ENCODE data around the gene MAD1L1.

Gene MAD1L1

DNA sequence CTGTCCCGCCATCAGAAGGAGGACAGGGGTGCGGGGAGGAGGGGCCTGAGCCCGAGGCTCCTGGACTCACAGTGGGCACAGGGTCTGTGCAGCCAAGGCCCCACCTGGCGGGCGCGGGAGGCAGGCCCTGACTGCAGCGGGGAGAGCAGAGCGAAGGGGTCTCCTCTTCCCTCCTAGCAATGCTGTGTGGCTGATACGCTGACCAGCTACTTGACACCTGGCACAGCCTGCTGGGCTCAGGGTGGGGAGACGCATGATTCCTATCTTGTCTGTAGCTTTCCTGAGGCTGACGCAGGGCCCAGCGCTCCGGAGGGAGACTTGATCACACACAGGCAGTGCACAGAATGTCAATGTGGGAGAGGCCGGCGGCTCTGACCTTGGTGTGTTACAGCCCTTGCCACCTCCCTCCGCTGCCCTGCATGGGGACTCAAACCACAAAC is 387.8 kb downstream of the MAD1L1 start:
- ATAC-seq: no peak

DNA sequence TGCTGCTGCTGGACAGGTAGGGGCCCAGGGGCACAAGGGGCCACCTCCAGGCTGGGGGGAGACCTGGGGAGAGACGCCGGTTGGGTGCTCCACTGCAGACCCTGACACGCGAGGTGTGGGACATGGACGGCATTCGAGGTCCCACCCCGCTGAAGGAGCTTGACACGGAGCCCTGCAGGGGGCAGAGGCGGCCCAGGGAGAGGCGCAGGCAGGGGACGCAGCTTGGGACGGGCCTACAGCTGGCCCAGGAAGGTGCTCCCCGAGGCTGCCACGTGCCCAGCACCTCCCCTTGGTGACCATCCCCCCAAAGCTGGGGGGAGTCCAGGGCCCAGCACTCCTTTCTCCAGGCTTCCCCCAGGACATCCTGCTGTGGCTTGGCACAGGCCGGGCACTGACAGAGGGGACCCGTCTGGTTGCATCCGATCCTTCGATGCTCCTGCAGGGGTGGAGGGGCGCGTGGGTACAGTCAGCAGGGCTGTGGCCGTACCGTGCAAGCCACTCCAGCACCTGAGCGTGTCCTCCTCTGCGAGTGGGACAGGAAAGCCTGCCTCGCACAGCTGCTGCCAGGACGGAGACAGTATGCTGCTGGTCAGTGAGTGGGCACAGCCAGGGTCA is 388.3 kb downstream of the MAD1L1 start:
- no peak for TF ChIP-seq BACH2 (CRISPR knock-in tag; IDR thresholded peaks at IDR 0.05; ENCODE audit: borderline replicate concordance)
- no peak for TF ChIP-seq ZC3H10 (CRISPR knock-in tag; IDR thresholded peaks at IDR 0.05)
- TF ChIP-seq, protein P1, sequence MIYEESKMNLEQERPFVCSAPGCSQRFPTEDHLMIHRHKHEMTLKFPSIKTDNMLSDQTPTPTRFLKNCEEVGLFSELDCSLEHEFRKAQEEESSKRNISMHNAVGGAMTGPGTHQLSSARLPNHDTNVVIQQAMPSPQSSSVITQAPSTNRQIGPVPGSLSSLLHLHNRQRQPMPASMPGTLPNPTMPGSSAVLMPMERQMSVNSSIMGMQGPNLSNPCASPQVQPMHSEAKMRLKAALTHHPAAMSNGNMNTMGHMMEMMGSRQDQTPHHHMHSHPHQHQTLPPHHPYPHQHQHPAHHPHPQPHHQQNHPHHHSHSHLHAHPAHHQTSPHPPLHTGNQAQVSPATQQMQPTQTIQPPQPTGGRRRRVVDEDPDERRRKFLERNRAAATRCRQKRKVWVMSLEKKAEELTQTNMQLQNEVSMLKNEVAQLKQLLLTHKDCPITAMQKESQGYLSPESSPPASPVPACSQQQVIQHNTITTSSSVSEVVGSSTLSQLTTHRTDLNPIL (CRISPR knock-in tag; IDR thresholded peaks at IDR 0.05; ENCODE audit: low read depth): no peak
- TF ChIP-seq GLIS3 (CRISPR knock-in tag; IDR thresholded peaks at IDR 0.05): no peak
- TF ChIP-seq, protein P2, sequence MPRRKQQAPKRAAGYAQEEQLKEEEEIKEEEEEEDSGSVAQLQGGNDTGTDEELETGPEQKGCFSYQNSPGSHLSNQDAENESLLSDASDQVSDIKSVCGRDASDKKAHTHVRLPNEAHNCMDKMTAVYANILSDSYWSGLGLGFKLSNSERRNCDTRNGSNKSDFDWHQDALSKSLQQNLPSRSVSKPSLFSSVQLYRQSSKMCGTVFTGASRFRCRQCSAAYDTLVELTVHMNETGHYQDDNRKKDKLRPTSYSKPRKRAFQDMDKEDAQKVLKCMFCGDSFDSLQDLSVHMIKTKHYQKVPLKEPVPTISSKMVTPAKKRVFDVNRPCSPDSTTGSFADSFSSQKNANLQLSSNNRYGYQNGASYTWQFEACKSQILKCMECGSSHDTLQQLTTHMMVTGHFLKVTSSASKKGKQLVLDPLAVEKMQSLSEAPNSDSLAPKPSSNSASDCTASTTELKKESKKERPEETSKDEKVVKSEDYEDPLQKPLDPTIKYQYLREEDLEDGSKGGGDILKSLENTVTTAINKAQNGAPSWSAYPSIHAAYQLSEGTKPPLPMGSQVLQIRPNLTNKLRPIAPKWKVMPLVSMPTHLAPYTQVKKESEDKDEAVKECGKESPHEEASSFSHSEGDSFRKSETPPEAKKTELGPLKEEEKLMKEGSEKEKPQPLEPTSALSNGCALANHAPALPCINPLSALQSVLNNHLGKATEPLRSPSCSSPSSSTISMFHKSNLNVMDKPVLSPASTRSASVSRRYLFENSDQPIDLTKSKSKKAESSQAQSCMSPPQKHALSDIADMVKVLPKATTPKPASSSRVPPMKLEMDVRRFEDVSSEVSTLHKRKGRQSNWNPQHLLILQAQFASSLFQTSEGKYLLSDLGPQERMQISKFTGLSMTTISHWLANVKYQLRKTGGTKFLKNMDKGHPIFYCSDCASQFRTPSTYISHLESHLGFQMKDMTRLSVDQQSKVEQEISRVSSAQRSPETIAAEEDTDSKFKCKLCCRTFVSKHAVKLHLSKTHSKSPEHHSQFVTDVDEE (CRISPR knock-in tag; IDR thresholded peaks at IDR 0.05): no peak
- TF ChIP-seq ZNF70 (CRISPR knock-in tag; IDR thresholded peaks at IDR 0.05): no peak
- no peak for TF ChIP-seq ZFP30 (CRISPR knock-in tag; IDR thresholded peaks at IDR 0.05)
- TF ChIP-seq SNAI2 (CRISPR knock-in tag; IDR thresholded peaks at IDR 0.05): no peak
- no peak for TF ChIP-seq ARNTL (CRISPR knock-in tag; IDR thresholded peaks at IDR 0.05; ENCODE audit: borderline replicate concordance, low read depth)
- TF ChIP-seq, protein P3, sequence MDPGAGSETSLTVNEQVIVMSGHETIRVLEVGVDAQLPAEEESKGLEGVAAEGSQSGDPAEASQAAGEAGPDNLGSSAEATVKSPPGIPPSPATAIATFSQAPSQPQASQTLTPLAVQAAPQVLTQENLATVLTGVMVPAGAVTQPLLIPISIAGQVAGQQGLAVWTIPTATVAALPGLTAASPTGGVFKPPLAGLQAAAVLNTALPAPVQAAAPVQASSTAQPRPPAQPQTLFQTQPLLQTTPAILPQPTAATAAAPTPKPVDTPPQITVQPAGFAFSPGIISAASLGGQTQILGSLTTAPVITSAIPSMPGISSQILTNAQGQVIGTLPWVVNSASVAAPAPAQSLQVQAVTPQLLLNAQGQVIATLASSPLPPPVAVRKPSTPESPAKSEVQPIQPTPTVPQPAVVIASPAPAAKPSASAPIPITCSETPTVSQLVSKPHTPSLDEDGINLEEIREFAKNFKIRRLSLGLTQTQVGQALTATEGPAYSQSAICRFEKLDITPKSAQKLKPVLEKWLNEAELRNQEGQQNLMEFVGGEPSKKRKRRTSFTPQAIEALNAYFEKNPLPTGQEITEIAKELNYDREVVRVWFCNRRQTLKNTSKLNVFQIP (CRISPR knock-in tag; IDR thresholded peaks at IDR 0.05; ENCODE audit: borderline replicate concordance, low read depth): no peak
- no peak for TF ChIP-seq CSDC2 (CRISPR knock-in tag; IDR thresholded peaks at IDR 0.05)
- TF ChIP-seq CSRNP3 (CRISPR knock-in tag; IDR thresholded peaks at IDR 0.05): no peak
- no peak for TF ChIP-seq ISL1 (CRISPR knock-in tag; IDR thresholded peaks at IDR 0.05)
- no peak for TF ChIP-seq PPARA (CRISPR knock-in tag; IDR thresholded peaks at IDR 0.05; ENCODE audit: borderline replicate concordance)
- no peak for TF ChIP-seq ESRRG (CRISPR knock-in tag; IDR thresholded peaks at IDR 0.05)
- no peak for TF ChIP-seq ZNF565 (CRISPR knock-in tag; conservative IDR thresholded peaks at IDR 0.05; ENCODE audit: low read depth)
- no peak for ATAC-seq

More for the DNA sequence above, 387.8 kb downstream of the MAD1L1 start:
- TF ChIP-seq CSRNP3 (CRISPR knock-in tag; IDR thresholded peaks at IDR 0.05): no peak
- no peak for TF ChIP-seq ZFP3 (CRISPR knock-in tag; IDR thresholded peaks at IDR 0.05)
- no peak for TF ChIP-seq TOX (CRISPR knock-in tag; IDR thresholded peaks at IDR 0.05; ENCODE audit: borderline replicate concordance)
- TF ChIP-seq CSDC2 (CRISPR knock-in tag; IDR thresholded peaks at IDR 0.05): no peak
- TF ChIP-seq BACH2 (CRISPR knock-in tag; IDR thresholded peaks at IDR 0.05; ENCODE audit: borderline replicate concordance): no peak
- no peak for TF ChIP-seq ISL1 (CRISPR knock-in tag; IDR thresholded peaks at IDR 0.05)
- no peak for TF ChIP-seq ZNF8 (CRISPR knock-in tag; IDR thresholded peaks at IDR 0.05)
- TF ChIP-seq, protein P4, sequence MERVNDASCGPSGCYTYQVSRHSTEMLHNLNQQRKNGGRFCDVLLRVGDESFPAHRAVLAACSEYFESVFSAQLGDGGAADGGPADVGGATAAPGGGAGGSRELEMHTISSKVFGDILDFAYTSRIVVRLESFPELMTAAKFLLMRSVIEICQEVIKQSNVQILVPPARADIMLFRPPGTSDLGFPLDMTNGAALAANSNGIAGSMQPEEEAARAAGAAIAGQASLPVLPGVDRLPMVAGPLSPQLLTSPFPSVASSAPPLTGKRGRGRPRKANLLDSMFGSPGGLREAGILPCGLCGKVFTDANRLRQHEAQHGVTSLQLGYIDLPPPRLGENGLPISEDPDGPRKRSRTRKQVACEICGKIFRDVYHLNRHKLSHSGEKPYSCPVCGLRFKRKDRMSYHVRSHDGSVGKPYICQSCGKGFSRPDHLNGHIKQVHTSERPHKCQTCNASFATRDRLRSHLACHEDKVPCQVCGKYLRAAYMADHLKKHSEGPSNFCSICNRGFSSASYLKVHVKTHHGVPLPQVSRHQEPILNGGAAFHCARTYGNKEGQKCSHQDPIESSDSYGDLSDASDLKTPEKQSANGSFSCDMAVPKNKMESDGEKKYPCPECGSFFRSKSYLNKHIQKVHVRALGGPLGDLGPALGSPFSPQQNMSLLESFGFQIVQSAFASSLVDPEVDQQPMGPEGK (CRISPR knock-in tag; IDR thresholded peaks at IDR 0.05; ENCODE audit: borderline replicate concordance): no peak
- no peak for TF ChIP-seq ARNTL (CRISPR knock-in tag; IDR thresholded peaks at IDR 0.05; ENCODE audit: borderline replicate concordance, low read depth)
- no peak for TF ChIP-seq ESRRG (CRISPR knock-in tag; IDR thresholded peaks at IDR 0.05)
- TF ChIP-seq, protein P2 (CRISPR knock-in tag; IDR thresholded peaks at IDR 0.05): no peak

Data from SK-N-SH treated with all-trans-retinoic acid at 6 μM for 48 hours (cell line).